Adipose tissue (tissue), 3 donors: ENCODE measurements around the gene KCNJ15. TPM values are rescaled to one million over a fixed set of nuclear protein-coding genes. Genes with fewer than 3 reads are reported as not detected.

Experiments used
- polyA plus RNA-seq, 3 donors: library from polyadenylated mRNA; stranded (reverse); fragments of 200-250 nt; gene quantifications; one replicate each; pipeline ENCODE4 v1.2.3, GENCODE V29; 2013
- donor health status: healthy with polysubstance abuse.
- donor health status: Bipolar disorder and iron deficiency.
- donor health status: healthy.

The KCNJ15 gene
- polyA plus RNA-seq, 3 donors: 2.9 to 8.5 (median 6.6) TPM

Other genes starting within 250 kb of the KCNJ15 start
- 10 to 100 TPM in 2 of 3 donors, 1 to 10 TPM in 1; 2.5 to 20.6 (median 19.6) TPM for gene ERG, start 241.5 kb downstream of the KCNJ15 start, polyA plus RNA-seq